Esophagus squamous epithelium (tissue), 5 donors: ENCODE measurements around the gene FBXW2. TPM values are rescaled to one million over a fixed set of nuclear protein-coding genes. Genes with fewer than 3 reads are reported as not detected.
A peak's percentile ranks its signal among the peaks of the same experiment; 100 is the strongest.
"Not testable (repeated sequence)": the region's sequence is repeated elsewhere in the genome, so short reads cannot be mapped to it uniquely, and the experiment has no call there.

Experiments used
- DNase-seq: peaks from one replicate; lab custom pipeline; 2025; lab: John Stamatoyannopoulos, UW
- H3K27ac ChIP-seq, 4 donors: fragments of 200-600 bp; sonication (generic); one replicate each; pipeline ENCODE4 v1.5.1; 2016 to 2019; ENCODE audit warnings: mild to moderate bottlenecking in 1 of 4
- H3K27me3 ChIP-seq, 4 donors: fragments of 200-600 bp; sonication (generic); 1 replicate in 3 of 4; 2 replicates in 1 of 4; pipeline versions ENCODE4 v1.5.1 to v1.6.0; 2017 to 2021; ENCODE audit warnings: antibody characterized with exemption in 1 of 4
- H3K36me3 ChIP-seq, 3 donors: fragments of 200-600 bp; sonication (generic); one replicate each; pipeline ENCODE4 v1.5.1; 2016 to 2019
- H3K4me1 ChIP-seq, 3 donors: fragments of 200-600 bp; sonication (generic); one replicate each; pipeline ENCODE4 v1.5.1; 2017 to 2019
- H3K4me3 ChIP-seq, 4 donors: fragments of 200-600 bp; sonication (generic); 1 replicate in 3 of 4; 2 replicates in 1 of 4; pipeline ENCODE4 v1.5.1; 2016 to 2019; ENCODE audit warnings: mild to moderate bottlenecking in 2 of 4, moderate library complexity in 1 of 4
- H3K9me3 ChIP-seq, 3 donors: fragments of 200-600 bp; sonication (generic); one replicate each; pipeline ENCODE4 v1.5.1; 2016 to 2019
- POLR2A ChIP-seq, 4 donors: fragments of 450-650 bp; IDR thresholded peaks; one replicate each; pipeline ENCODE4 v1.6.1; 2017; ENCODE audit warnings: antibody characterized with exemption in 4 of 4, mild to moderate bottlenecking in 4 of 4, moderate library complexity in 3 of 4
- WGBS, 2 donors: methylation state at CpG; one replicate each; pipeline ENCODE4 v1.1.5; 2018; 5-methylcytosine and 5-hydroxymethylcytosine counted together
- intact Hi-C: fragments of 100-400 bp; cut with DNase I; formaldehyde crosslinking; loops from one replicate; pipeline ENCODE4 v1.15.0; 2022
- total RNA-seq, 4 donors: library from RNA; depleted of rRNA; stranded (reverse); fragments of >200 nt; gene quantifications; one replicate each; pipeline ENCODE4 v1.1.0, GENCODE V29; 2016
- TF ChIP-seq, protein P1 (sequence below), 6 experiments: fragments of 450-650 bp in 4 of 6; fragments of 200-600 bp in 2 of 6; sonication (generic) in 2 of 6; IDR thresholded peaks; one replicate each; pipeline ENCODE4 v1.5.1; 2016 to 2019; ENCODE audit warnings: antibody characterized with exemption in 6 of 6, mild to moderate bottlenecking in 4 of 6, moderate library complexity in 4 of 6
- donor health status: DM: yes; HTN: yes; CAD: no.

The FBXW2 gene
- total RNA-seq, 4 donors from 2014 or later: 23.1 to 41.6 (median 31.7) TPM

DNA sequence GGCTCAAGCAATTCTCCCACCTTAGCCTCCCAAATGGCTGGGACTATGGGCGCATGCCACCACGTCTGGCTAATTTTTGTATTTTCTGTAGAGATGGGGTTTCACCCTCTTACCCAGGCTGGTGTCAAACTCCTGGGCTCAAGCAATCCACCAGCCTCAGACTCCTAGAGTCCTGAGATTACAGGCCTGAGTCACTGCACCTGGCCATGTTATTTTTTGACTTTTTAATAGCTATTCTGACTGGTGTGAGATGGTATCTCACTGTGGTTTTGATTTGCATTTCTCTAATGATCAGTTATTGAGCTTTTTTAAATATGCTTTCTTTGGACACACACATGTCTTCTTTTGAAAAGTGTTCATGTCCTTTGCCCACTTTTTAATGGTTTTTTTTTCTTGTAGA lies 38.2 kb downstream of the FBXW2 start:
- no peak overlapping the region for H3K4me3 ChIP-seq
- H3K36me3 ChIP-seq: peaks cover 0 to 19% (median 0%) of the 10 kb centered on the region in 3 donors
- no peak overlapping the region for H3K27ac ChIP-seq
- 95 to 100% methylated on average over 2 of the region's 2 CpGs for WGBS, 2 donors
- H3K4me1 ChIP-seq: peaks cover 0 to 8% (median 0%) of the 10 kb centered on the region in 3 donors
- no peaks in the 10 kb centered on the region for H3K9me3 ChIP-seq
- no peak for DNase-seq
- H3K27me3 ChIP-seq: no peaks in the 10 kb centered on the region
- TF ChIP-seq, protein P1, sequence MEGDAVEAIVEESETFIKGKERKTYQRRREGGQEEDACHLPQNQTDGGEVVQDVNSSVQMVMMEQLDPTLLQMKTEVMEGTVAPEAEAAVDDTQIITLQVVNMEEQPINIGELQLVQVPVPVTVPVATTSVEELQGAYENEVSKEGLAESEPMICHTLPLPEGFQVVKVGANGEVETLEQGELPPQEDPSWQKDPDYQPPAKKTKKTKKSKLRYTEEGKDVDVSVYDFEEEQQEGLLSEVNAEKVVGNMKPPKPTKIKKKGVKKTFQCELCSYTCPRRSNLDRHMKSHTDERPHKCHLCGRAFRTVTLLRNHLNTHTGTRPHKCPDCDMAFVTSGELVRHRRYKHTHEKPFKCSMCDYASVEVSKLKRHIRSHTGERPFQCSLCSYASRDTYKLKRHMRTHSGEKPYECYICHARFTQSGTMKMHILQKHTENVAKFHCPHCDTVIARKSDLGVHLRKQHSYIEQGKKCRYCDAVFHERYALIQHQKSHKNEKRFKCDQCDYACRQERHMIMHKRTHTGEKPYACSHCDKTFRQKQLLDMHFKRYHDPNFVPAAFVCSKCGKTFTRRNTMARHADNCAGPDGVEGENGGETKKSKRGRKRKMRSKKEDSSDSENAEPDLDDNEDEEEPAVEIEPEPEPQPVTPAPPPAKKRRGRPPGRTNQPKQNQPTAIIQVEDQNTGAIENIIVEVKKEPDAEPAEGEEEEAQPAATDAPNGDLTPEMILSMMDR (IDR thresholded peaks at IDR 0.05): no peak
- no peak for TF ChIP-seq POLR2A (IDR thresholded peaks at IDR 0.05)
- intact Hi-C loops: loop anchor here (5.0 kb wide), 1 partner anchor 182 kb away; no protein-coding TSS in a partner anchor

- Histone ChIP-seq H3K4me3 (no peak overlapping the region), H3K36me3 (no peaks in the 10 kb centered on the region), H3K27ac (no peak overlapping the region), H3K9me3 (no peaks in the 10 kb centered on the region), H3K4me1 (peaks cover 0 to under 1% (median 0%) of the 10 kb centered on the region in 3 donors), H3K27me3 (no peaks in the 10 kb centered on the region)
- 88 to 89% methylated on average over 5 of the region's 5 CpGs for WGBS, 2 donors
- intact Hi-C loops: no loop called here
- no peak for DNase-seq
- no peak for TF ChIP-seq POLR2A (IDR thresholded peaks at IDR 0.05)
- TF ChIP-seq, protein P1 (IDR thresholded peaks at IDR 0.05): no peak
Measured at GRCh38 chr9:120750421-120750820, 42.8 kb downstream of the FBXW2 start.

DNA sequence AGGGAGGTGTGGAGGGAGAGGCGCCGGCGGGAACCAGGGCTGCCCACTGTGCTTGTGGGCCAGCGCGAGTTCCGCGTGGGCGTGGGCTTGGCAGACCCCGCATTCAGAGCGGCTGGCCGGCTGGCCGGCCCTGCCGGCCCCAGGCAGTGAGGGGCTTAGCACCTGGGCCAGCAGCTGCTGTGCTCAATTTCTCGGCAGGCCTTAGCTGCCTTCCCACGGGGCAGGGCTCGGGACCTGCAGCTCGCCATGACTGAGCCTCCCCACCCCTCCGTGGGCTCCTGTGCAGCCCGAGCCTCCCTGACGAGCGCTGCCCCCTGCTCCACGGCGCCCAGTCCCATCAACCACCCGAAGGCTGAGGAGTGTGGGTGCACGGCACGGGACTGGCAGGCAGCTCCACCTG lies 46.9 kb downstream of the FBXW2 start:
- H3K4me1 ChIP-seq, H3K36me3 ChIP-seq, H3K9me3 ChIP-seq, H3K27me3 ChIP-seq, DNase-seq, intact Hi-C loops, H3K4me3 ChIP-seq, H3K27ac ChIP-seq: not testable (repeated sequence)
- 98 to 100% methylated on average over 9 to 12 of the region's 26 CpGs for WGBS, 2 donors

GRCh38 chr9:120745278-120745677 lies 47.9 kb downstream of the FBXW2 start:
- DNase-seq: no peak
- Histone ChIP-seq H3K36me3 (no peaks in the 10 kb centered on the region), H3K27me3 (no peaks in the 10 kb centered on the region), H3K4me3 (no peak overlapping the region), H3K27ac (no peak overlapping the region), H3K9me3 (no peaks in the 10 kb centered on the region), H3K4me1 (no peaks in the 10 kb centered on the region)
- intact Hi-C loops: no loop called here
- TF ChIP-seq POLR2A (IDR thresholded peaks at IDR 0.05): no peak
- TF ChIP-seq, protein P1 (IDR thresholded peaks at IDR 0.05): no peak
- 91 to 94% methylated on average over 6 of the region's 6 CpGs for WGBS, 2 donors

- intact Hi-C loops: no loop called here
- Histone ChIP-seq H3K36me3 (no peaks in the 10 kb centered on the region), H3K9me3 (no peaks in the 10 kb centered on the region), H3K4me3 (no peak overlapping the region), H3K4me1 (no peaks in the 10 kb centered on the region), H3K27me3 (no peaks in the 10 kb centered on the region), H3K27ac (no peak overlapping the region)
- no peak for DNase-seq
- TF ChIP-seq, protein P1 (IDR thresholded peaks at IDR 0.05): peak in 5 of 6 experiments; percentile 30 to 83 (median 55)
- no peak for TF ChIP-seq POLR2A (IDR thresholded peaks at IDR 0.05)
- 78 to 95% methylated on average over 3 to 6 of the region's 6 CpGs for WGBS, 2 donors
Measured at GRCh38 chr9:120742951-120743416, 50.2 kb downstream of the FBXW2 start.

DNA sequence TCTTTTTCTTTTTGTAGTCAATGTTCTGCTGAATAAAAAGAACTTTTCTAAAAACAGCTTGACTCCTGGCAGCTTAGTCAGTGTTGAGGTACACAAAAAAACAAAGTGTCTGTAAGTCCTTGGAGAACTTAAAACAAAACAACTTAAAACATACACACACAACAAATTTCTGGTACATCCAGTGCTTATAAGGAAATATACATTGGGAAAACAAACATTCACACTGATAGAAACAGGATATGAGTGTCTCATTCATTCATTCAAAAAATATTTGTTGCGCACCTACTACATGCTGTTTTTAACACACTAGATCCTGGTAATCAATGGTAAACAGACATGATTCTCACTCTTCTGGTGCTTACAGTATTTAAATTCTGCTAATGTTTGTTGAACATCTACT lies 51.5 kb downstream of the FBXW2 start:
- intact Hi-C loops: no loop called here
- Histone ChIP-seq H3K4me3 (no peak overlapping the region), H3K4me1 (no peaks in the 10 kb centered on the region), H3K36me3 (no peaks in the 10 kb centered on the region), H3K9me3 (no peaks in the 10 kb centered on the region), H3K27ac (no peak overlapping the region), H3K27me3 (no peaks in the 10 kb centered on the region)
- TF ChIP-seq, protein P1 (IDR thresholded peaks at IDR 0.05): no peak
- no peak for TF ChIP-seq POLR2A (IDR thresholded peaks at IDR 0.05)
- 94 to 96% methylated on average over 1 of the region's 1 CpG for WGBS, 2 donors
- DNase-seq: no peak
